ENCODE data around the gene SPATA6L. TPM values are rescaled to one million over a fixed set of nuclear protein-coding genes. Genes with fewer than 3 reads are reported as not detected.

Gene SPATA6L
- total RNA-seq (2014; rRNA removed; shearing (Covaris generic)) (0.39 and 1.7 TPM in 2 replicates), polyA plus RNA-seq (2016; fragmentation: Nextera tagmentation; extraction: Ambion mirVana) (1.9 and 2.2 TPM in 2 replicates)
- long read RNA-seq, partial matches to known transcripts: 0 of 1 reads
- long read RNA-seq, other reads (novel, unspliced or antisense): 1 of 1 reads

GRCh38 chr9:4666042-4666699, at the start of gene SPATA6L:
TSS of gene SPATA6L (minus strand) at chr9:4666480. CDS start at chr9:4666250, 230 bp downstream.
- peak within 1 kb of the TSS; percentile 89 for H3K4me2 ChIP-seq
- H3K4me3 ChIP-seq: peak within 1 kb of the TSS; percentile 79
- Mint-ChIP-seq H3K36me3 (ENCODE audit: low read depth) (no peaks in the 10 kb centered on the region), H3K27me3 (ENCODE audit: insufficient read depth, low read depth, poor library complexity) (peaks cover 5% of the 10 kb centered on the region), H3K4me1 (peaks cover 63% of the 10 kb centered on the region), H3K4me3 (peak within 1 kb of the TSS; percentile 75), H3K9me3 (no peaks in the 10 kb centered on the region), H3K27ac (peak within 1 kb of the TSS; percentile 70)
- H3F3A ChIP-seq (replicated peaks; ENCODE audit: low read depth): no peaks in the 10 kb centered on the region
- H3K79me2 ChIP-seq (replicated peaks; ENCODE audit: insufficient read depth): peaks cover 13% of the 10 kb centered on the region; the same call in 1 of the 2 replicates
- peaks cover 44% of the 10 kb centered on the region for H3K4me1 ChIP-seq (ENCODE audit: insufficient read depth)
- H3K27me3 ChIP-seq (ENCODE audit: insufficient read depth): 0 out of 2 replicates have a peak, but pooled peaks cover 2% of the 10 kb centered on the region
- H3K27ac ChIP-seq (ENCODE audit: low read depth): no peak within 1 kb of the TSS
- TF ChIP-seq JUNB (IDR thresholded peaks at IDR 0.05; ENCODE audit: unreplicated experiment) (no peak), REST (IDR thresholded peaks at IDR 0.05; ENCODE audit: unreplicated experiment) (no peak), ZNF462 (CRISPR knock-in tag; IDR thresholded peaks at IDR 0.05) (no peak), ZNF114 (CRISPR knock-in tag; IDR thresholded peaks at IDR 0.05) (no peak), CREB1 (CRISPR knock-in tag; IDR thresholded peaks at IDR 0.05; ENCODE audit: low read depth) (no peak), EZH2phosphoT487 (IDR thresholded peaks at IDR 0.05; ENCODE audit: unreplicated experiment) (no peak), CTCF (conservative IDR thresholded peaks at IDR 0.05; ENCODE audit: low read depth in 2 of 2) (peak in 1 of 2 experiments; percentile 22; a peak in 2 of 4 replicates), NANOG (IDR thresholded peaks at IDR 0.05; ENCODE audit: borderline replicate concordance) (no peak), POLR2AphosphoS5 (IDR thresholded peaks at IDR 0.05; ENCODE audit: low read depth) (peak; percentile 38; the same call in 1 of the 2 replicates)
- no peaks in the 10 kb centered on the region for H3K36me3 ChIP-seq (ENCODE audit: insufficient read depth)
- H2AFZ ChIP-seq: peak within 1 kb of the TSS; percentile 73
- H4K20me1 ChIP-seq (replicated peaks; ENCODE audit: insufficient read depth): no peaks in the 10 kb centered on the region
- DNase-seq (ENCODE audit: low spot score): peak; percentile 61
- peak; percentile 4; the same call in 2 of the 3 replicates for ATAC-seq
- no peaks in the 10 kb centered on the region for H3K9me2 ChIP-seq (ENCODE audit: insufficient read depth)
